ENCODE data around the gene LEAP2.

- TF ChIP-seq CTCF (IDR thresholded peaks at IDR 0.05) (no peak), POLR2A (IDR thresholded peaks at IDR 0.05) (no peak), POLR2AphosphoS5 (IDR thresholded peaks at IDR 0.05; ENCODE audit: insufficient read depth in 1 of 2, low read depth in 1 of 2) (no peak)
Observed at GRCh38 chr5:132898094-132898493, 24.6 kb downstream of the LEAP2 start.

Data from vagina (tissue), 2 donors.